Activated CD4-positive, CD25-positive, alpha-beta regulatory T cell treated with anti-CD3 and anti-CD28 coated beads, Interleukin-2, amount 50 U/mL, for 72 hours (primary cell): ENCODE measurements around the gene ACOT7.
"Not testable (repeated sequence)": the region's sequence is repeated elsewhere in the genome, so short reads cannot be mapped to it uniquely, and the experiment has no call there.

Source experiments
- DNase-seq: peaks from one replicate; pipeline ENCODE4 v3.0.0; 2021

Gene ACOT7

GRCh38 chr1:6219641-6220040, 173.9 kb downstream of the ACOT7 start:
- DNase-seq = not testable (repeated sequence)

- no peak for DNase-seq
Observed at GRCh38 chr1:6218375-6219164, 175.0 kb downstream of the ACOT7 start.
